Chondrocyte (in vitro differentiated cells): ENCODE measurements around the gene SFXN2. TPM values are rescaled to one million over a fixed set of nuclear protein-coding genes. Genes with fewer than 3 reads are reported as not detected.

ENCODE experiments used
- DNase-seq: peaks from one replicate; pipeline ENCODE4 v3.0.0; 2021; ENCODE audit warnings: mixed read lengths, low spot score
- H3K27ac Mint-ChIP-seq: one replicate; pipeline ENCODE4 v1.8.0; 2021; ENCODE audit warnings: mild to moderate bottlenecking, moderate library complexity, mixed read lengths; ENCODE audit not compliant: unreplicated experiment
- H3K27me3 Mint-ChIP-seq: 2 replicates; pipeline ENCODE4 v1.8.0; 2021; ENCODE audit warnings: low read depth, mixed read lengths
- H3K36me3 Mint-ChIP-seq: 2 replicates; pipeline ENCODE4 v1.8.0; 2021; ENCODE audit warnings: low read depth, mixed read lengths
- H3K4me1 Mint-ChIP-seq: 2 replicates; pipeline ENCODE4 v1.8.0; 2021; ENCODE audit warnings: low read depth, mild to moderate bottlenecking, mixed read lengths
- H3K4me3 Mint-ChIP-seq: one replicate; pipeline ENCODE4 v1.8.0; 2021; ENCODE audit warnings: mild to moderate bottlenecking, moderate library complexity, mixed read lengths; ENCODE audit not compliant: unreplicated experiment
- H3K9me3 Mint-ChIP-seq: 2 replicates; pipeline ENCODE4 v1.8.0; 2021; ENCODE audit warnings: low read depth, mixed read lengths
- total RNA-seq: library from RNA; stranded (reverse); gene quantifications from 3 replicates; pipeline ENCODE4 v1.2.1, GENCODE V29; 2021
- TF ChIP-seq, protein P1 (sequence below): fragments of 200-600 bp; sonication (generic); IDR thresholded peaks from 2 replicates; pipeline ENCODE4 v1.5.0; 2021; ENCODE audit warnings: antibody characterized with exemption, mild to moderate bottlenecking, moderate library complexity

Gene SFXN2
- total RNA-seq, 1 donor from 2014 or later: 4.0 TPM

DNA sequence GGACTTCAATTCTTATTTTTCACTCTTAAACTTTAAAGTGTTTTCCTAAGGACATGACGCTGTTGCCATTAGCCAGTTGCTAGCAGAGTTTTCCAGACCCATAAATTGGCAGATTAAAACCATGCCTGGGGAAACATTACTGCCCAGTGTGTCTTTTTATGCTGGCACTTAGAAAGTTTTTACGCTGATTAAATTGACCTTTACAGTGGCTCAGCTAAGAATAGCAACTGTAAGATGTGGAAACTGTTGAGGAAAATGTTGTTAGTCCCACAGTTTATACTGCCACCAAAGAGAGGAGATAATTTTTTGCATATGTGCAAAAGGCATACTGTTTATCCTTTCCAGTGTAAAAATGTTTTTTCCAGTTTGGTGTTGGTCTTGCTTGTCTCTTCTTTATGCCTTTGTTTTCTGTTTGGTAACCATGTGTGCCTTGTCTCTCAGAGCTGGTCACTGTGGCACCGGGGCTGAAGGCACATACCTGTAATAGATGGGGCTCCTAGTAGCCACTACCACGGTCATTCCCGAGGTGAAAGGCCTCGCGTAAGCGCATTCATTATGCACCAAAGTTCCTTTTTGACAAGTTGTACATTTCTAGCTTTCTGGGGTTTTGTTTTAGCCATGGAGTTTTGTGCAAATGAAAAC is 77.4 kb downstream of the SFXN2 start:
- no peaks in the 10 kb centered on the region for H3K27me3 Mint-ChIP-seq
- H3K4me3 Mint-ChIP-seq: no peak overlapping the region
- H3K36me3 Mint-ChIP-seq: peaks cover 7% of the 10 kb centered on the region
- TF ChIP-seq, protein P1, sequence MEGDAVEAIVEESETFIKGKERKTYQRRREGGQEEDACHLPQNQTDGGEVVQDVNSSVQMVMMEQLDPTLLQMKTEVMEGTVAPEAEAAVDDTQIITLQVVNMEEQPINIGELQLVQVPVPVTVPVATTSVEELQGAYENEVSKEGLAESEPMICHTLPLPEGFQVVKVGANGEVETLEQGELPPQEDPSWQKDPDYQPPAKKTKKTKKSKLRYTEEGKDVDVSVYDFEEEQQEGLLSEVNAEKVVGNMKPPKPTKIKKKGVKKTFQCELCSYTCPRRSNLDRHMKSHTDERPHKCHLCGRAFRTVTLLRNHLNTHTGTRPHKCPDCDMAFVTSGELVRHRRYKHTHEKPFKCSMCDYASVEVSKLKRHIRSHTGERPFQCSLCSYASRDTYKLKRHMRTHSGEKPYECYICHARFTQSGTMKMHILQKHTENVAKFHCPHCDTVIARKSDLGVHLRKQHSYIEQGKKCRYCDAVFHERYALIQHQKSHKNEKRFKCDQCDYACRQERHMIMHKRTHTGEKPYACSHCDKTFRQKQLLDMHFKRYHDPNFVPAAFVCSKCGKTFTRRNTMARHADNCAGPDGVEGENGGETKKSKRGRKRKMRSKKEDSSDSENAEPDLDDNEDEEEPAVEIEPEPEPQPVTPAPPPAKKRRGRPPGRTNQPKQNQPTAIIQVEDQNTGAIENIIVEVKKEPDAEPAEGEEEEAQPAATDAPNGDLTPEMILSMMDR: no peak
- H3K4me1 Mint-ChIP-seq: peaks cover 77% of the 10 kb centered on the region
- H3K9me3 Mint-ChIP-seq: peaks cover 5% of the 10 kb centered on the region
- DNase-seq: no peak
- H3K27ac Mint-ChIP-seq: peak overlapping the region; percentile 78

Other genes with a start within 250 kb of the SFXN2 start
- gene ACTR1A, start 211.9 kb upstream of the SFXN2 start, total RNA-seq: 128 to 137 TPM (median 128 TPM) in 3 replicates
- 14.5 to 15.5 TPM (median 15.5 TPM) in 3 replicates for gene SUFU, start 210.7 kb upstream of the SFXN2 start, total RNA-seq
- gene TRIM8, start 70.2 kb upstream of the SFXN2 start, total RNA-seq: 40.3 to 74.4 TPM (median 66.8 TPM) in 3 replicates
- 12.1 to 16.5 TPM (median 13.6 TPM) in 3 replicates for gene ARL3, start 239 bp upstream of the SFXN2 start, total RNA-seq
- 95.3 to 97.1 TPM (median 95.8 TPM) in 3 replicates for gene WBP1L, start 29.3 kb downstream of the SFXN2 start, total RNA-seq
- gene CYP17A1, start 122.8 kb downstream of the SFXN2 start, total RNA-seq: not detected in 3 replicates
- gene BORCS7, start 139.6 kb downstream of the SFXN2 start, total RNA-seq: 15.5 to 23.4 TPM (median 17.5 TPM) in 3 replicates
- 2.2 to 3.7 TPM (median 2.3 TPM) in 3 replicates for gene AS3MT, start 154.8 kb downstream of the SFXN2 start, total RNA-seq
- 15.3 to 36.8 TPM (median 33.0 TPM) in 3 replicates for gene CNNM2, start 203.7 kb downstream of the SFXN2 start, total RNA-seq